HepG2 (cell line): ENCODE measurements around the gene RNF182.

Experiments
- CTCF ChIP-seq: sonication (generic); formaldehyde crosslinking; IDR thresholded peaks from 2 replicates; pipeline ENCODE4 v1.5.0; 2020; ENCODE audit warnings: mild to moderate bottlenecking, missing genetic modification reagents, moderate library complexity
- FOSL1 ChIP-seq: sonication (generic); formaldehyde crosslinking; IDR thresholded peaks from 2 replicates; pipeline ENCODE4 v1.9.0; 2021; ENCODE audit warnings: missing genetic modification reagents, borderline replicate concordance
- FOSL2 ChIP-seq: sonication (generic); formaldehyde crosslinking; IDR thresholded peaks from 2 replicates; pipeline ENCODE4 v1.4.0; 2020; ENCODE audit warnings: missing genetic modification reagents
- FOXP1 ChIP-seq, 2 experiments: fragments of 450-650 bp in 1 of 2; IDR thresholded peaks; 2 replicates each; pipeline ENCODE4 v1.6.1; 2017 to 2018; ENCODE audit warnings: antibody characterized with exemption in 1 of 2
- TOE1 ChIP-seq: sonication (generic); formaldehyde crosslinking; IDR thresholded peaks from 2 replicates; pipeline ENCODE4 v1.4.0; 2020; ENCODE audit warnings: mild to moderate bottlenecking, missing genetic modification reagents
- ZBTB40 ChIP-seq, 2 experiments: fragments of 450-650 bp in 1 of 2; sonication (generic) in 1 of 2; formaldehyde crosslinking in 1 of 2; IDR thresholded peaks; 2 replicates each; pipeline versions ENCODE4 v1.6.1 to v1.8.0; 2016 to 2022; ENCODE audit warnings: antibody characterized with exemption in 1 of 2, mild to moderate bottlenecking in 1 of 2, missing genetic modification reagents in 1 of 2

- TF ChIP-seq TOE1 (CRISPR knock-in tag), result no peak
- no peak for TF ChIP-seq CTCF (CRISPR knock-in tag)
- no peak for TF ChIP-seq FOSL1 (CRISPR knock-in tag)
- no peak for TF ChIP-seq FOXP1 (IDR thresholded peaks at IDR 0.05)
- TF ChIP-seq FOXP1 (CRISPR knock-in tag; IDR thresholded peaks at IDR 0.05), result no peak
- TF ChIP-seq FOSL2 (CRISPR knock-in tag), result no peak
- no peak for TF ChIP-seq ZBTB40 (IDR thresholded peaks at IDR 0.05)
- no peak for TF ChIP-seq ZBTB40 (CRISPR knock-in tag; IDR thresholded peaks at IDR 0.05)
Measured at GRCh38 chr6:14029605-14030004, 104.9 kb downstream of the RNF182 start.
